GM12878 (cell line): Measurements from ENCODE around the gene KMT2B. TPM values are rescaled to one million over a fixed set of nuclear protein-coding genes. Genes with fewer than 3 reads are reported as not detected.

ENCODE experiments used
- ATF2 ChIP-seq: IDR thresholded peaks from 2 replicates; pipeline ENCODE4 v1.6.1; 2012; ENCODE audit warnings: low read length, inconsistent platforms
- ATF7 ChIP-seq: fragments of 450-650 bp; IDR thresholded peaks from 2 replicates; pipeline ENCODE4 v1.6.1; 2016; ENCODE audit warnings: low read depth, mild to moderate bottlenecking
- BMI1 ChIP-seq: fragments of 450-650 bp; IDR thresholded peaks from 2 replicates; pipeline ENCODE4 v1.6.1; 2016; ENCODE audit warnings: mild to moderate bottlenecking, moderate library complexity, borderline replicate concordance
- EZH2 ChIP-seq: IDR thresholded peaks from 2 replicates; pipeline ENCODE4 v1.6.1; 2012; ENCODE audit warnings: low read depth, mild to moderate bottlenecking, control low read depth, inconsistent platforms, low read length, borderline replicate concordance; ENCODE audit not compliant: control insufficient read depth
- KDM1A ChIP-seq: fragments of 200-600 bp; sonication (generic); IDR thresholded peaks from 2 replicates; pipeline ENCODE4 v1.6.1; 2016; ENCODE audit warnings: borderline replicate concordance
- MYC ChIP-seq: IDR thresholded peaks from 2 replicates; pipeline ENCODE4 v1.6.1; 2011; ENCODE audit warnings: mild to moderate bottlenecking, low read length, moderate library complexity, inconsistent platforms; ENCODE audit not compliant: insufficient read depth, insufficient replicate concordance, insufficient read length, severe bottlenecking
- PAX5 ChIP-seq: IDR thresholded peaks from 2 replicates; pipeline ENCODE4 v1.6.1; 2011; ENCODE audit warnings: low read depth, low read length, borderline replicate concordance
- PML ChIP-seq: IDR thresholded peaks from 2 replicates; pipeline ENCODE4 v1.6.1; 2012; ENCODE audit warnings: low read length, inconsistent platforms
- POLR2A ChIP-seq: IDR thresholded peaks from 2 replicates; pipeline ENCODE4 v1.6.1; 2011; ENCODE audit warnings: low read depth, mild to moderate bottlenecking, low read length
- SIX5 ChIP-seq: IDR thresholded peaks from 2 replicates; pipeline ENCODE4 v1.6.1; 2011; ENCODE audit warnings: mild to moderate bottlenecking, low read depth, low read length, moderate library complexity; ENCODE audit not compliant: severe bottlenecking
- SPI1 ChIP-seq: IDR thresholded peaks from 2 replicates; pipeline ENCODE4 v1.6.1; 2011; ENCODE audit warnings: low read depth, mild to moderate bottlenecking, low read length, moderate library complexity, borderline replicate concordance; ENCODE audit not compliant: insufficient read depth
- TARDBP ChIP-seq: IDR thresholded peaks from 2 replicates; pipeline ENCODE4 v1.6.1; 2016; ENCODE audit warnings: borderline replicate concordance
- ZBTB33 ChIP-seq: fragments of 450-650 bp; IDR thresholded peaks from 2 replicates; pipeline ENCODE4 v1.6.1; 2017; ENCODE audit warnings: mild to moderate bottlenecking
- polyA plus RNA-seq, 11 experiments: library from polyadenylated mRNA; depleted of rRNA in 4 of 11; unstranded in 6 of 11; stranded (reverse) in 5 of 11; fragments of >200 nt; fragmentation: Nextera tagmentation in 4 of 11; fragmentation: Illumina TruSeq in 1 of 11; extraction: Ambion mirVana in 4 of 11; extraction: Trizol in 1 of 11; gene quantifications; 1 replicate in 1 of 11; 2 replicates in 10 of 11; pipeline versions ENCODE4 v1.2.1 to v1.2.3, GENCODE V29; 2011 to 2016; ENCODE audit warnings: inconsistent platforms in 2 of 11, missing spikeins in 2 of 11, low read depth in 1 of 11
- total RNA-seq, 4 experiments: library from RNA; depleted of rRNA in 3 of 4; stranded (reverse); fragments of >200 nt in 3 of 4; fragmentation: Illumina TruSeq in 1 of 4; extraction: Trizol in 1 of 4; gene quantifications; 2 replicates each; pipeline versions ENCODE4 v1.2.1 to v1.2.3, GENCODE V29; 2013 to 2021

The KMT2B gene
- total and polyA plus RNA-seq, 10 of the 15 experiments (the other 5 are each of a cell fraction or from before 2014, with no cell fraction given) = 0.71 to 35.6 (median 6.0) TPM

GRCh38 chr19:35744430-35745327 is 26.9 kb downstream of the KMT2B start (continued):
- no peak for TF ChIP-seq ATF2
- TF ChIP-seq TARDBP = no peak
- no peak for TF ChIP-seq ATF7
- TF ChIP-seq BMI1 = no peak
- TF ChIP-seq PAX5 = peak; percentile 56; the same call in 1 of the 2 replicates
- peak; percentile 45; the same call in 1 of the 2 replicates for TF ChIP-seq SPI1
- TF ChIP-seq EZH2 = no peak
- no peak for TF ChIP-seq PML
- no peak for TF ChIP-seq KDM1A
- no peak for TF ChIP-seq SIX5
- no peak for TF ChIP-seq ZBTB33
- TF ChIP-seq MYC = no peak
- TF ChIP-seq POLR2A = peak; percentile 79
- TF ChIP-seq, all 136 proteins: peak for 23
